GM12891 (cell line): ENCODE data around the gene HSF2BP.

Experiments used
- POLR2A ChIP-seq: IDR thresholded peaks from 2 replicates; pipeline ENCODE4 v1.6.1; 2011; ENCODE audit warnings: low read depth, low read length, control low read depth
- POLR2AphosphoS5 ChIP-seq: IDR thresholded peaks from 2 replicates; pipeline ENCODE4 v1.6.1; 2011; ENCODE audit warnings: low read depth, low read length, control low read depth
- TAF1 ChIP-seq: IDR thresholded peaks from 2 replicates; pipeline ENCODE4 v1.6.1; 2011; ENCODE audit warnings: low read depth, low read length, control low read depth

DNA sequence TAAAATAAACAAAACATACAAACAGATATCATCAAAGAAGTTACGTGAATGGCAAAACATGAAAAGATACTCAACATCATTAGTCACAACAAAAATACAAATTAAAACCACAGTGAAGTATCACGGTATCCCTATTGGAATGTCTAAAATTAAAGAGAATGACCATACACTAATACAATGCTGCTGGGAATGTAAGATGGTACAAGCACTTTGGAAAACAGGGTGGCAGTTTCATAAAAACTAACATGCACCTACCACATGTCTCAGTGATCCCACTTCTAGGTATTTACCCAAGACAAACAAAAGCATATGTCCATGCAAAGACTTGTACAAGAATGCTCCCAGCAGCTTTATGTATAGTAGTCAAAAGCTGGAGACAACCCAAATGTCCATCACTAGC, 69.1 kb downstream of the HSF2BP start:
- TF ChIP-seq POLR2AphosphoS5: no peak
- no peak for TF ChIP-seq POLR2A
- TF ChIP-seq TAF1: no peak
